ENCODE data around the gene GIPC3.

GRCh38 chr19:3642296-3642695 is 57.0 kb downstream of the GIPC3 start:
- TF ChIP-seq, protein P1, sequence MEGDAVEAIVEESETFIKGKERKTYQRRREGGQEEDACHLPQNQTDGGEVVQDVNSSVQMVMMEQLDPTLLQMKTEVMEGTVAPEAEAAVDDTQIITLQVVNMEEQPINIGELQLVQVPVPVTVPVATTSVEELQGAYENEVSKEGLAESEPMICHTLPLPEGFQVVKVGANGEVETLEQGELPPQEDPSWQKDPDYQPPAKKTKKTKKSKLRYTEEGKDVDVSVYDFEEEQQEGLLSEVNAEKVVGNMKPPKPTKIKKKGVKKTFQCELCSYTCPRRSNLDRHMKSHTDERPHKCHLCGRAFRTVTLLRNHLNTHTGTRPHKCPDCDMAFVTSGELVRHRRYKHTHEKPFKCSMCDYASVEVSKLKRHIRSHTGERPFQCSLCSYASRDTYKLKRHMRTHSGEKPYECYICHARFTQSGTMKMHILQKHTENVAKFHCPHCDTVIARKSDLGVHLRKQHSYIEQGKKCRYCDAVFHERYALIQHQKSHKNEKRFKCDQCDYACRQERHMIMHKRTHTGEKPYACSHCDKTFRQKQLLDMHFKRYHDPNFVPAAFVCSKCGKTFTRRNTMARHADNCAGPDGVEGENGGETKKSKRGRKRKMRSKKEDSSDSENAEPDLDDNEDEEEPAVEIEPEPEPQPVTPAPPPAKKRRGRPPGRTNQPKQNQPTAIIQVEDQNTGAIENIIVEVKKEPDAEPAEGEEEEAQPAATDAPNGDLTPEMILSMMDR (IDR thresholded peaks at IDR 0.05) = no peak
- no peak for TF ChIP-seq POLR2A (IDR thresholded peaks at IDR 0.05)
